Naive thymus-derived CD4-positive, alpha-beta T cell (primary cell): Measurements from ENCODE around the gene DOCK3. TPM values are rescaled to one million over a fixed set of nuclear protein-coding genes. Genes with fewer than 3 reads are reported as not detected.

Experiments used
- ATAC-seq: fragments of 150-1000 bp; cut with Tn5 transposase; 2 replicates; pipeline ENCODE4 v1.10.0; 2021; ENCODE audit warnings: mild to moderate bottlenecking, moderate library complexity
- CTCF ChIA-PET: fragments of 350-600 bp; sonication (Branson Sonifier 250); formaldehyde crosslinking; loops from one replicate; lab custom pipeline; 2021; ENCODE audit warnings: antibody characterized with exemption; lab: Charles Lee
- POLR2A ChIA-PET: fragments of 350-600 bp; sonication (Branson Sonifier 250); formaldehyde crosslinking; loops from one replicate; lab custom pipeline; 2021; ENCODE audit warnings: antibody characterized with exemption, inconsistent platforms; lab: Charles Lee
- DNase-seq, 9 donors: peaks; one replicate each; pipeline versions ENCODE4 v3.0.0 to v3.0.0-alpha.2; 2020 to 2022; ENCODE audit warnings: mixed read lengths in 1 of 9
- H3K27ac ChIP-seq: one replicate; pipeline ENCODE4 v1.7.0; 2013; ENCODE audit warnings: mild to moderate bottlenecking, low read depth, low read length, moderate library complexity
- H3K27me3 ChIP-seq, 2 donors: one replicate each; pipeline ENCODE4 v1.7.0; 2013; ENCODE audit warnings: low read length in 2 of 2, mild to moderate bottlenecking in 2 of 2, moderate library complexity in 2 of 2; ENCODE audit not compliant: control insufficient read depth in 2 of 2, insufficient read depth in 2 of 2
- H3K36me3 ChIP-seq, 3 experiments: 1 replicate in 2 of 3; 2 replicates in 1 of 3; pipeline ENCODE4 v1.7.0; 2013; ENCODE audit warnings: low read length in 3 of 3, mild to moderate bottlenecking in 3 of 3, moderate library complexity in 1 of 3; ENCODE audit not compliant: insufficient read depth in 3 of 3, control insufficient read depth in 2 of 3
- H3K4me1 ChIP-seq, 2 donors: one replicate each; pipeline ENCODE4 v1.7.0; 2013; ENCODE audit warnings: low read length in 2 of 2, mild to moderate bottlenecking in 2 of 2, moderate library complexity in 1 of 2; ENCODE audit not compliant: control insufficient read depth in 2 of 2, insufficient read depth in 2 of 2
- H3K4me3 ChIP-seq: 2 replicates; pipeline ENCODE4 v1.7.0; 2013; ENCODE audit warnings: mild to moderate bottlenecking, low read length
- H3K9me3 ChIP-seq, 3 experiments: 1 replicate in 2 of 3; 2 replicates in 1 of 3; pipeline ENCODE4 v1.7.0; 2013; ENCODE audit warnings: low read length in 3 of 3; ENCODE audit not compliant: control insufficient read depth in 2 of 3
- H3K27ac Mint-ChIP-seq, 9 donors: one replicate each; pipeline ENCODE4 v1.8.0; 2020 to 2022; ENCODE audit warnings: mixed read lengths in 9 of 9, mild to moderate bottlenecking in 8 of 9, moderate library complexity in 5 of 9, inconsistent platforms in 2 of 9
- H3K27me3 Mint-ChIP-seq, 5 donors: one replicate each; pipeline ENCODE4 v1.8.0; 2021 to 2022; ENCODE audit warnings: mixed read lengths in 5 of 5, mild to moderate bottlenecking in 1 of 5
- H3K36me3 Mint-ChIP-seq, 5 donors: one replicate each; pipeline ENCODE4 v1.8.0; 2020 to 2022; ENCODE audit warnings: mixed read lengths in 5 of 5, mild to moderate bottlenecking in 3 of 5, inconsistent platforms in 1 of 5
- H3K4me1 Mint-ChIP-seq, 7 donors: one replicate each; pipeline ENCODE4 v1.8.0; 2020 to 2022; ENCODE audit warnings: mixed read lengths in 7 of 7, mild to moderate bottlenecking in 3 of 7, inconsistent platforms in 1 of 7
- H3K4me3 Mint-ChIP-seq, 10 donors: one replicate each; pipeline ENCODE4 v1.8.0; 2020 to 2022; ENCODE audit warnings: mild to moderate bottlenecking in 10 of 10, mixed read lengths in 10 of 10, moderate library complexity in 6 of 10, inconsistent platforms in 2 of 10
- H3K9me3 Mint-ChIP-seq, 11 donors: one replicate each; pipeline ENCODE4 v1.8.0; 2020 to 2022; ENCODE audit warnings: mixed read lengths in 11 of 11, mild to moderate bottlenecking in 4 of 11, inconsistent platforms in 1 of 11, moderate library complexity in 1 of 11
- intact Hi-C, 2 donors: fragments of 100-400 bp; cut with micrococcal nuclease; formaldehyde crosslinking; loops; one replicate each; pipeline ENCODE4 v1.15.1; 2023
- polyA plus RNA-seq, 2 donors: library from polyadenylated mRNA; unstranded; fragments of 300-500 nt; fragmentation: Illumina TruSeq; gene quantifications; one replicate each; pipeline ENCODE4 v1.2.3, GENCODE V29; 2021
- total RNA-seq, 6 experiments: library from RNA in 5 of 6; stranded (reverse) in 5 of 6; gene quantifications; 1 replicate in 5 of 6; 2 replicates in 1 of 6; pipeline ENCODE4 v1.2.3 and lab custom pipeline; 2021 to 2026

DOCK3 gene
- total and polyA plus RNA-seq, 7 experiments from 2014 or later: 0.19 to 2.9 (median 1.5) TPM

DNA sequence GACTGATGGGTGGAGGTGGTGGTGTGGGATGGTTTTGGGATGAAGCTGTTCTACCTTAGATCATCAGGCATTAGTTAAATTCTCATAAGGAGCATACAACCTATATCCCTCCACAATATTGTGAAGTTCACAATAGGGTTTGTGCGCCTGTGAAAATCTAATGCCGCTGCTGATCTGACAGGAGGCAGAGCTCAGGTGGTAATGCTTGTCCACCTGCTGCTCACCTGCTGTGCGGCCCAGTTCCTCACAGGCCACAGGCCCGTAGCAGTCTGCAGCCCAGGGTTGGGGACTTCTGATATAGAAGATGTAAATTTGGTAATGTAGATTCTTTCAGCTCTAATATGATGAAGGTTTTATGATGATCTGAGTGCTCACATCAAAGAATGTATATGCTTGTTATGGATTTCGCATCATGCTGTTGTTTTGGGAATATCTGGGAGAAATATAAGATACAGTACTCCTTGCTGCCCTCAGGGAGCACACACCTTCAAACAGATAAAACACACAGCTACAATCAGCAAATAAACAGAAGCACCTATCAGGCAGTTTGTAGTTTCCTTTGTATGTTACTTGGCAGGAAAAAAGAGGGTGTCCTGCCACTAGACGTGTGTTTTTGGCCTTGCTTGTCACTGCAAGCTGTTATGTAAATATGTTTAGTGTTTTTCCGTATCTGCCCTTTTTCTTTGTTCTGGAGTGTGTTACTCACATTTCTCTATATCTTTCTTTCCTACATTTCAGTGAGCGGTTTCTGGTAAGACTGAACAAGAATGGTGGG is 471.3 kb downstream of the DOCK3 start:
- no peak overlapping the region for H3K27ac Mint-ChIP-seq
- H3K4me3 Mint-ChIP-seq: no peak overlapping the region
- intact Hi-C loops: no loop called here
- DNase-seq: no peak
- H3K9me3 Mint-ChIP-seq: peaks cover 0 to 16% (median under 1%) of the 10 kb centered on the region in 11 donors
- Histone ChIP-seq H3K27ac (no peak overlapping the region), H3K27me3 (no peaks in the 10 kb centered on the region), H3K4me3 (no peak overlapping the region), H3K9me3 (no peaks in the 10 kb centered on the region), H3K36me3 (no peaks in the 10 kb centered on the region), H3K4me1 (peaks cover 0 to 4% of the 10 kb centered on the region in 2 donors)
- ATAC-seq: no peak
- ChIA-PET POLR2A (no interaction called here), CTCF (no interaction called here)
- peaks cover 0 to 21% (median 12%) of the 10 kb centered on the region in 7 donors for H3K4me1 Mint-ChIP-seq
- peaks cover 0 to 8% (median 0%) of the 10 kb centered on the region in 5 donors for H3K36me3 Mint-ChIP-seq
- H3K27me3 Mint-ChIP-seq: peaks cover 0 to 1% (median 0%) of the 10 kb centered on the region in 5 donors

DNA sequence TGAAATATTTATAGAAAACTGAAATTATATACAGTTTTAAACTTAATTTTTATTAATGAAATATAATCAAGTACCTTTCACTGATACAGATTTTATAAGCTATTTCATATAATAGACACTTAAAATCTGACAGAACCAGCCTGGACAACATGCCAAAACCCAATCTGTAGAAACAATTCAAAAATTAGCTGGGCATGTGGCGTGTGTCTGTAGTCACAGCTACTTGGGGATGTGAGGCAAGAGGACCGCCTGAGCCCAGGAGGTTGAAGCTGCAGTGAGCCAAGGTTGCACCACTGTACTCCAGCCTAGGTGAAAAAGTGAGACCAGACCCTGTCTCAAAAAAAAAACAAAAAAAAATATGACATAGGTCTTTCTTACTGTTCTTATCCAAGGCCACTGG is 472.1 kb downstream of the DOCK3 start:
- H3K4me3 ChIP-seq: no peak overlapping the region
- H3K9me3 Mint-ChIP-seq: peaks cover 0 to 16% (median 1%) of the 10 kb centered on the region in 11 donors
- H3K27me3 ChIP-seq: no peaks in the 10 kb centered on the region
- ChIA-PET POLR2A (interaction anchor here (0.6 kb wide), 1 partner anchor 58 kb away, joined by 3 read pairs; no protein-coding TSS in a partner anchor), CTCF (no interaction called here)
- no peaks in the 10 kb centered on the region for H3K36me3 ChIP-seq
- H3K4me3 Mint-ChIP-seq: no peak overlapping the region
- DNase-seq (no peak), ATAC-seq (no peak)
- peaks cover 0 to 16% (median 7%) of the 10 kb centered on the region in 7 donors for H3K4me1 Mint-ChIP-seq
- intact Hi-C loops: no loop called here
- peaks cover 0 to 3% of the 10 kb centered on the region in 2 donors for H3K4me1 ChIP-seq
- no peak overlapping the region for H3K27ac Mint-ChIP-seq
- H3K27me3 Mint-ChIP-seq: peaks cover 0 to 3% (median 0%) of the 10 kb centered on the region in 5 donors
- H3K36me3 Mint-ChIP-seq: peaks cover 0 to 8% (median 0%) of the 10 kb centered on the region in 5 donors
- H3K27ac ChIP-seq: no peak overlapping the region
- H3K9me3 ChIP-seq: no peaks in the 10 kb centered on the region

DNA sequence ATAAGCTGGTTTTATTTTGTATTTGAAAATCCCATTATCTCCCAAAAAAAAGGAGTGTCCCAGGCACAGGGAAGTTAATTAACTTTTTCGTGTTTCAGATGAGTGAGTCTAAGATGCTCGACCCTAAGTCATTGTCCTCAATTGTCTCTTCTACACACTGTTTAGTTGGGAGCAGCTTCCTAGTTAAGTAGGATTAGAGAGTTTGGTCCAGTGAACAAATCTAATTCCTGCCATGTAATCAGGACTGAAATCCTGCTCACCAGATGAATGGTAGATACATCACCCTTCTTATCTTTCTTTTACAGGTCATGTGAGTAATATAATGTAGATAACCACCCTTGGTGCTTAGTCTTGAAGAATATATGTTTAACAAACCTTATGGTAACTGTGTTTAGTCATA is 481.4 kb downstream of the DOCK3 start:
- Mint-ChIP-seq H3K4me3 (no peak overlapping the region), H3K36me3 (peaks cover 0 to 5% (median 0%) of the 10 kb centered on the region in 5 donors), H3K4me1 (peaks cover 0 to 1% (median 0%) of the 10 kb centered on the region in 7 donors), H3K9me3 (peaks cover 0 to 1% (median 0%) of the 10 kb centered on the region in 11 donors), H3K27me3 (peaks cover 0 to 3% (median 0%) of the 10 kb centered on the region in 5 donors), H3K27ac (no peak overlapping the region)
- Histone ChIP-seq H3K4me3 (no peak overlapping the region), H3K9me3 (no peaks in the 10 kb centered on the region), H3K4me1 (no peaks in the 10 kb centered on the region), H3K27ac (no peak overlapping the region), H3K27me3 (no peaks in the 10 kb centered on the region), H3K36me3 (no peaks in the 10 kb centered on the region)
- intact Hi-C loops: no loop called here
- DNase-seq (no peak), ATAC-seq (no peak)
- ChIA-PET CTCF (no interaction called here), POLR2A (no interaction called here)

DNA sequence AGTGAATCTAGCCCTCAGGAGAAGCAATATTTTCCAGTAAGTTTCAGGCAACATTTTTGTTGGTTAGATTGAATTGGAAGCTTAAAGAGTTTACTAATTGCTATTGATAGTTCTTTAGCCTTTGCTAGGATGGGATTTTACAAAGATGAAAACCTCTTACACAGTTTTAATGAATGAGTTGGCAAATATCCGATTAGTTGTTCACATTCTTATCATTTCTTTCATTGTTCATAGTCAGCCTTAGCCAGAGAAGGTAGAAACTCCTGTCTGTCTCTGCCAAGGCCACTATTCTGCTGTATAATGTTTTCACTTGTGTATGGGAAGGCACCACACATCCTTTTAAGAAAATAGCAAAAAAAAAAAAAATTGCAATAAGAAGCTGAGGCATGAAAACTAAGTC is 488.3 kb downstream of the DOCK3 start:
- DNase-seq: no peak
- CTCF ChIA-PET: no interaction called here
- no peak for ATAC-seq
- H3K4me3 ChIP-seq: no peak overlapping the region
- Mint-ChIP-seq H3K4me1 (peaks cover 0 to 1% (median 0%) of the 10 kb centered on the region in 7 donors), H3K9me3 (no peaks in the 10 kb centered on the region), H3K27me3 (peaks cover 0 to 1% (median 0%) of the 10 kb centered on the region in 5 donors), H3K36me3 (peaks cover 0 to 3% (median under 1%) of the 10 kb centered on the region in 5 donors), H3K27ac (no peak overlapping the region), H3K4me3 (no peak overlapping the region)
- POLR2A ChIA-PET: interaction anchor here (0.6 kb wide), 1 partner anchor 46 kb away, joined by 3 read pairs; no protein-coding TSS in a partner anchor
- H3K9me3 ChIP-seq: no peaks in the 10 kb centered on the region
- no peaks in the 10 kb centered on the region for H3K36me3 ChIP-seq
- no peaks in the 10 kb centered on the region for H3K4me1 ChIP-seq
- H3K27ac ChIP-seq: no peak overlapping the region
- H3K27me3 ChIP-seq: no peaks in the 10 kb centered on the region
- intact Hi-C loops: loop anchor here in 1 of 2 donors (10.0 kb wide), 1 partner anchor 188 kb away; no protein-coding TSS in a partner anchor

DNA sequence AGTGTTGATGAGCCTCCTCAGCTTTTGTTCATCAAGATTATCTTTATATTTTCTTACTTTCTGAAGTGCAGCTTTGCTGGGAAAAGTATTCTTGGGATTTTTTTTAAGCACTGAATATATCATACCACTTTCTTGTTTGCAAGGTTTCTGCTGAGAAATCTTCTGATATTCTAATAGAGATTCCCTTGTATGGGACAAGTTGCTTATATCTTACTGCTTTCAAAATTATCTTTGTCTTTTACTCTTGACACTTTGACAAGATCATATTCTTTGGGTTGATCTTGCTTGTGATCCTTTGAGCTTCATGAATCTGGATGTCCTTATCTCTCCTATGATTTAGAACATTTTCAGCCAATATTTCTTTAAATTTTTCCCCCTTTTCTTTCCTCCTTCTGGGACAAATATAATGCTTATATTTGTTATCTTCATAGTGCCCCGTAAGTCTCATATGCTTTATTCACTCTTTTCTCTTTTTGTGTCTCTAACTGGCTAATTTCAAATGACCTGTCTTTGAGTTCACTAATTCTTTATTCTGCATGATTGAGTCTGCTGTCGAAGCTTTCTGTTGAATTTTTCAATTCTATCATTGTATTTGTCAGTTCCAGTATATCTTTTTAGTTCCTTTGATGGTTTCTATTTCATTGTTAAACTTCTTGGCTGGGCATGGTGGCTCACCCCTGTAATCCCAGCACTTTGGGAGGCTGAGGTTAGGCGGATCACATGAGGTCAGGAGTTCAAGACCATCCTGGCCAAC is 499.0 kb downstream of the DOCK3 start:
- peaks cover 3 to 55% (median 24%) of the 10 kb centered on the region in 11 donors for H3K9me3 Mint-ChIP-seq
- no peaks in the 10 kb centered on the region for H3K27me3 Mint-ChIP-seq
- no peak overlapping the region for H3K4me3 Mint-ChIP-seq
- Histone ChIP-seq H3K9me3 (peaks cover 0 to 12% (median 9%) of the 10 kb centered on the region in 3 experiments), H3K27me3 (no peaks in the 10 kb centered on the region), H3K4me1 (no peaks in the 10 kb centered on the region), H3K27ac (no peak overlapping the region), H3K36me3 (no peaks in the 10 kb centered on the region), H3K4me3 (no peak overlapping the region)
- H3K36me3 Mint-ChIP-seq: peaks cover 8 to 28% (median 12%) of the 10 kb centered on the region in 5 donors
- ChIA-PET CTCF (no interaction called here), POLR2A (no interaction called here)
- no peak overlapping the region for H3K27ac Mint-ChIP-seq
- ATAC-seq (no peak), DNase-seq (no peak)
- no peaks in the 10 kb centered on the region for H3K4me1 Mint-ChIP-seq
- intact Hi-C loops: no loop called here

DNA sequence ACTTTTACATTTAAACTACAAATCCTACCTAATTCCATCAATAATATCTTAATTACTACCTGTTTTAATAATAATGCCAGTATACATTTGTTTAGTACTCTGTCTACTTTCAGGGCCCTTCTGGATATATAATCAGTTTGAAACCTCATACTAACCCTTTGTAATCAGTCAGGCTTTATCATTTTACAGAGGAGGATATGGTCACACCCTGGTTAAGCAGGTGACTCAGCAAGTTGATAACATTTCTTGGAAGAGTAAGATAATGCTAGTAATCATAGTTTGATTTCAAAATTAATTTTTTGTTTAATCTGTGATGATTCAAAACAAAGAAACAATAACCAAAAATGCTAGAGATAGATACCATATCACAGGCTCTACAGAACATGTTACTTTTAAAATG is 502.2 kb downstream of the DOCK3 start:
- Histone ChIP-seq H3K27ac (no peak overlapping the region), H3K36me3 (no peaks in the 10 kb centered on the region), H3K4me1 (no peaks in the 10 kb centered on the region), H3K9me3 (peaks cover 0 to 12% (median 9%) of the 10 kb centered on the region in 3 experiments), H3K27me3 (no peaks in the 10 kb centered on the region), H3K4me3 (no peak overlapping the region)
- intact Hi-C loops: no loop called here
- DNase-seq (no peak), ATAC-seq (no peak)
- no peak overlapping the region for H3K27ac Mint-ChIP-seq
- no peak overlapping the region for H3K4me3 Mint-ChIP-seq
- peaks cover 3 to 33% (median 19%) of the 10 kb centered on the region in 11 donors for H3K9me3 Mint-ChIP-seq
- H3K36me3 Mint-ChIP-seq: peaks cover 4 to 12% (median 11%) of the 10 kb centered on the region in 5 donors
- H3K27me3 Mint-ChIP-seq: peaks cover 0 to 4% (median 0%) of the 10 kb centered on the region in 5 donors
- ChIA-PET POLR2A (no interaction called here), CTCF (no interaction called here)
- H3K4me1 Mint-ChIP-seq: no peaks in the 10 kb centered on the region
